Uterus (tissue), 4 donors: ENCODE data around the gene SLC25A38. TPM values are rescaled to one million over a fixed set of nuclear protein-coding genes. Genes with fewer than 3 reads are reported as not detected.
A peak's percentile ranks its signal among the peaks of the same experiment; 100 is the strongest.

ENCODE experiments used
- DNase-seq, 2 donors: peaks; one replicate each; pipeline ENCODE4 v3.0.0-alpha.2; 2019 to 2020
- H3K27ac ChIP-seq, 2 donors: fragments of 200-600 bp; sonication (generic); 1 replicate in 1 of 2; 2 replicates in 1 of 2; pipeline ENCODE4 v1.5.1; 2016 to 2018
- H3K27me3 ChIP-seq, 2 donors: fragments of 200-600 bp; sonication (generic); one replicate each; pipeline ENCODE4 v1.5.1; 2018 to 2019; ENCODE audit warnings: control low read depth in 1 of 2
- H3K36me3 ChIP-seq, 2 donors: fragments of 200-600 bp; sonication (generic); one replicate each; pipeline ENCODE4 v1.5.1; 2019; ENCODE audit warnings: control low read depth in 1 of 2
- H3K4me1 ChIP-seq, 2 donors: fragments of 200-600 bp; sonication (generic); one replicate each; pipeline ENCODE4 v1.5.1; 2018 to 2019; ENCODE audit warnings: control low read depth in 1 of 2
- H3K4me3 ChIP-seq, 2 donors: fragments of 200-600 bp; sonication (generic); 1 replicate in 1 of 2; 2 replicates in 1 of 2; pipeline ENCODE4 v1.5.1; 2018 to 2019; ENCODE audit warnings: mild to moderate bottlenecking in 1 of 2
- H3K9me3 ChIP-seq, 2 donors: fragments of 200-600 bp; sonication (generic); one replicate each; pipeline ENCODE4 v1.5.1; 2019; ENCODE audit warnings: control low read depth in 1 of 2
- POLR2A ChIP-seq, 2 donors: fragments of 450-650 bp; IDR thresholded peaks; one replicate each; pipeline ENCODE4 v1.6.1; 2016; ENCODE audit warnings: antibody characterized with exemption in 2 of 2, mild to moderate bottlenecking in 1 of 2, moderate library complexity in 1 of 2
- intact Hi-C: fragments of 100-400 bp; cut with DNase I; formaldehyde crosslinking; loops from one replicate; pipeline ENCODE4 v1.15.1; 2023; ENCODE audit warnings: low total_unique reads
- total RNA-seq, 4 donors: library from RNA; depleted of rRNA in 3 of 4; stranded (reverse); fragments of >200 nt in 3 of 4; gene quantifications; one replicate each; pipeline versions ENCODE4 v1.1.0 to v1.2.4, GENCODE V29; 2014 to 2023
- TF ChIP-seq, protein P1 (sequence below), 4 experiments: fragments of 200-600 bp in 2 of 4; fragments of 450-650 bp in 2 of 4; sonication (generic) in 2 of 4; IDR thresholded peaks; one replicate each; pipeline ENCODE4 v1.5.1; 2016 to 2019; ENCODE audit warnings: antibody characterized with exemption in 4 of 4, mild to moderate bottlenecking in 2 of 4, moderate library complexity in 1 of 4
- donor health status: DM: yes; HTN: yes; CAD: no.

SLC25A38 gene
- total RNA-seq, 4 donors from 2014 or later: 22.6 to 30.3 (median 26.7) TPM

DNA sequence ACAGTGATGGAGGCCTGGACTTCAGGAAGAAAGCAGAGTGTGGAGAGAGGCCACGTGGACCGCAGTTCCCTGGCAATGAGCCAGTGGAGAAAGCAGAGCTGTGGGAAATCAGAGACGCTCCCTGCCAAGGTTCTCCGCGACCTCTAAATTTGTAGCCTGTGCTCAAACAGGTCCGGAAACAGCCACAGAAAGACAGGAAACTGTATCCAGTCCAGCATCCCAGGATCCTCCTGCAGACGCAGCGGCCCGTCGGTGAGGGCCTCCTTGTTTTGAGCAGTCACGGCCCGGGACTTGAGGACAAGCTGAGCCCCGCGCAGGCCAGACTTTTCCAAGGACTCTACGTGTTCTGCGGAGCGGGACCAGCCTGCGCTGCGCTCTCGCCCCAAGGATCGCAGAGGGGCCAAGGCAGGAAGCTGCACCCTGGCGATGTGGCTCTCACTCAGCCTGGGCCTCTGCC lies 45.6 kb downstream of the SLC25A38 start:
- TF ChIP-seq, protein P1, sequence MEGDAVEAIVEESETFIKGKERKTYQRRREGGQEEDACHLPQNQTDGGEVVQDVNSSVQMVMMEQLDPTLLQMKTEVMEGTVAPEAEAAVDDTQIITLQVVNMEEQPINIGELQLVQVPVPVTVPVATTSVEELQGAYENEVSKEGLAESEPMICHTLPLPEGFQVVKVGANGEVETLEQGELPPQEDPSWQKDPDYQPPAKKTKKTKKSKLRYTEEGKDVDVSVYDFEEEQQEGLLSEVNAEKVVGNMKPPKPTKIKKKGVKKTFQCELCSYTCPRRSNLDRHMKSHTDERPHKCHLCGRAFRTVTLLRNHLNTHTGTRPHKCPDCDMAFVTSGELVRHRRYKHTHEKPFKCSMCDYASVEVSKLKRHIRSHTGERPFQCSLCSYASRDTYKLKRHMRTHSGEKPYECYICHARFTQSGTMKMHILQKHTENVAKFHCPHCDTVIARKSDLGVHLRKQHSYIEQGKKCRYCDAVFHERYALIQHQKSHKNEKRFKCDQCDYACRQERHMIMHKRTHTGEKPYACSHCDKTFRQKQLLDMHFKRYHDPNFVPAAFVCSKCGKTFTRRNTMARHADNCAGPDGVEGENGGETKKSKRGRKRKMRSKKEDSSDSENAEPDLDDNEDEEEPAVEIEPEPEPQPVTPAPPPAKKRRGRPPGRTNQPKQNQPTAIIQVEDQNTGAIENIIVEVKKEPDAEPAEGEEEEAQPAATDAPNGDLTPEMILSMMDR (IDR thresholded peaks at IDR 0.05): no peak
- no peak for TF ChIP-seq POLR2A (IDR thresholded peaks at IDR 0.05)
- H3K4me1 ChIP-seq: no peaks in the 10 kb centered on the region
- no peaks in the 10 kb centered on the region for H3K36me3 ChIP-seq
- H3K4me3 ChIP-seq: no peak overlapping the region
- H3K27ac ChIP-seq: peak overlapping the region in 1 of 2 donors; percentile 27
- intact Hi-C loops: no loop called here
- peak in 1 of 2 donors; percentile 51 for DNase-seq
- no peaks in the 10 kb centered on the region for H3K9me3 ChIP-seq
- no peaks in the 10 kb centered on the region for H3K27me3 ChIP-seq

DNA sequence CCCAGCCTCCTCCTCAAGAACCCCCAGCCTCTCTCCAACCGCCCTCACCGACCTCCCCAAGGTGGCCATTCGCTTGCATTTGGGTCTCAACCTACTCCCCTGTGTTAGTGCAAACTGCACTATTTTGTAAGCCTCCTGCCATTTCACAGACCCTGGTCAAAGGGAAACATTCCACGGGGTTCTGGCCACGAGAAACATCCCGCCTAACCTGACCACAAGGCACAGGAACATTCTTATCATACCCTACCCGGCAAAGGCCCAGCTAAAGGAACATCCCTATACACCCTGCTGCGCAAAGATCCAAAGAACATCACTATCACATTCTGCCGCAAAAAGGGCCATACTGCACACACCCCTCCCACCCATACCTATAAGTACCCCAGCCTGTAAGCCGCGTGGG lies 46.3 kb downstream of the SLC25A38 start:
- H3K36me3 ChIP-seq: no peaks in the 10 kb centered on the region
- no peaks in the 10 kb centered on the region for H3K4me1 ChIP-seq
- H3K9me3 ChIP-seq: no peaks in the 10 kb centered on the region
- no peak for DNase-seq
- H3K27me3 ChIP-seq: no peaks in the 10 kb centered on the region
- intact Hi-C loops: no loop called here
- TF ChIP-seq, protein P1 (IDR thresholded peaks at IDR 0.05): no peak
- no peak for TF ChIP-seq POLR2A (IDR thresholded peaks at IDR 0.05)
- peak overlapping the region in 1 of 2 donors; percentile 27 for H3K27ac ChIP-seq
- H3K4me3 ChIP-seq: no peak overlapping the region

DNA sequence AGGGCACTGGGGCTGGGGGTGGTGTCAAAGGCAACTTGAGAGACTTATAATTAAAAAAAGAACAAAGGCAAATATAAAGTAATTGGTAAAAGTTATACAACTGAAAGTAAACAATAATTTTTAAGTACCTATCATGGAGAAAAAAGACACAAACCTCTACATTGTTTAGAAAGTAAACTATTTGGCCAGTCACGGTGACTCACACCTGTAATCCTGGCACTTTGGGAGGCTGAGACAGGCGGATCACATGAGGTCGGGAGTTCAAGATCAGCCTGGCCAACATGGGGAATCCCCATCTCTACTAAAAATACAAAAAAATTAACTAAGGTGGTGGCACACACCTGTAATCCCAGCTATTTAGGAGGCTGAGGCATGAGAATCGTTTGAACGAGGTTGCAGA lies 49.2 kb downstream of the SLC25A38 start:
- Histone ChIP-seq H3K9me3 (no peaks in the 10 kb centered on the region), H3K27ac (no peak overlapping the region), H3K4me3 (no peak overlapping the region), H3K4me1 (no peaks in the 10 kb centered on the region), H3K27me3 (no peaks in the 10 kb centered on the region), H3K36me3 (no peaks in the 10 kb centered on the region)
- DNase-seq: no peak
- intact Hi-C loops: no loop called here
- no peak for TF ChIP-seq POLR2A (IDR thresholded peaks at IDR 0.05)
- TF ChIP-seq, protein P1 (IDR thresholded peaks at IDR 0.05): no peak

DNA sequence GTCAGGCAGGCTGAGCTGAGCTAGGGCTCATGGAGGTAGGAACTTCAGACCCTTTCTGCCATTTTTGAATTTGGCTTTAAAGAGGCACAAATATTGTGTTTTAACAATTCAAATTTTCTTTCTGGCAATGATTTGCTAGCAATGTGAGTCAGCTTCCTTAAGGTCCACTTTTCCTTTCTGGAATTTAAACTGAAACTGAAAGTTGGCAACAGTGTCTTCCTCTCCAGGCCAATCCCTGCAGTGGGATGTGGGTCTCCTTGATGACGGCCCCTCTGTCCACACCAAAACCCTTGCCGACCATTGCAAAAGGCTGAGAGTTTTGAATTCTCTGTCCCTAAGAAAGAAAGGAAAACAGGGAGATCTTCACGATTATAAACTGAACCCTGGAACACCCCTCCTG lies 50.5 kb downstream of the SLC25A38 start:
- intact Hi-C loops: no loop called here
- no peaks in the 10 kb centered on the region for H3K27me3 ChIP-seq
- no peaks in the 10 kb centered on the region for H3K36me3 ChIP-seq
- H3K9me3 ChIP-seq: no peaks in the 10 kb centered on the region
- H3K4me1 ChIP-seq: no peaks in the 10 kb centered on the region
- H3K27ac ChIP-seq: peak overlapping the region; percentile 43 to 86
- H3K4me3 ChIP-seq: no peak overlapping the region
- no peak for DNase-seq
- TF ChIP-seq, protein P1 (IDR thresholded peaks at IDR 0.05): no peak
- no peak for TF ChIP-seq POLR2A (IDR thresholded peaks at IDR 0.05)

DNA sequence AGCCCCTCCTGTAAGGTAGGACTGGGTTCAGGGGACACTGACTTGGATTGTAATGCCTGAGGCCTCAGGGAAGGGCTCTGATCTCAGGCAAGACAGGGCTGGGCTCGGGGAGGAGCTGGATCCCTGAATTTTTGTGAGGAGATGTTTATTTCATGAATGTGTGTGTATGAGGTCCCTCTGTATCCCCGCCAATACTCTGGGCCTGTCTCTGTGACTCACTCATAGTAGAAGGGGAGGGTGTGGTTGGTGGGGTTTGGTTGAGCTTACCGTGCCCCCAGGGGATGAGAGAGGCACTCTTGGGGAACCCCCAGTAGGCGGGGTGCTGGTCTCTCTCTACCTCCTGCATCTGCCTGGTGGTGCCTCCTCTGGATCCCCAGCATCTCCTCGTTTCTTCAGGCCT lies 51.4 kb downstream of the SLC25A38 start:
- intact Hi-C loops: no loop called here
- Histone ChIP-seq H3K36me3 (no peaks in the 10 kb centered on the region), H3K27me3 (no peaks in the 10 kb centered on the region), H3K9me3 (no peaks in the 10 kb centered on the region), H3K4me1 (no peaks in the 10 kb centered on the region), H3K4me3 (no peak overlapping the region), H3K27ac (peak overlapping the region; percentile 43 to 86)
- peak in 1 of 2 donors; percentile 70 for DNase-seq
- TF ChIP-seq POLR2A (IDR thresholded peaks at IDR 0.05): no peak
- TF ChIP-seq, protein P1 (IDR thresholded peaks at IDR 0.05): no peak
